Raji (cell line): ENCODE results near the gene PLCB1.

Experiments
- POLR2A ChIP-seq: IDR thresholded peaks from 2 replicates; pipeline ENCODE4 v1.6.1; 2011; ENCODE audit warnings: low read depth, low read length, control low read depth; ENCODE audit not compliant: insufficient read depth

Gene PLCB1

GRCh38 chr20:8234580-8234979, 102.5 kb downstream of the PLCB1 start:
- no peak for TF ChIP-seq POLR2A

- TF ChIP-seq POLR2A = no peak
These were observed 110.0 kb downstream of the PLCB1 start for GRCh38 chr20:8242066-8242465.

- no peak for TF ChIP-seq POLR2A
These were observed 111.0 kb downstream of the PLCB1 start for GRCh38 chr20:8242827-8243724.

- TF ChIP-seq POLR2A = no peak
These were observed 112.6 kb downstream of the PLCB1 start for GRCh38 chr20:8244637-8245036.

GRCh38 chr20:8246153-8246552, 114.1 kb downstream of the PLCB1 start:
- TF ChIP-seq POLR2A = no peak

- no peak for TF ChIP-seq POLR2A
These were observed 114.7 kb downstream of the PLCB1 start for GRCh38 chr20:8246716-8247115.

- TF ChIP-seq POLR2A = no peak
These were observed 116.0 kb downstream of the PLCB1 start for GRCh38 chr20:8248051-8248450.

- TF ChIP-seq POLR2A = no peak
These were observed 117.6 kb downstream of the PLCB1 start for GRCh38 chr20:8249634-8250033.

GRCh38 chr20:8250539-8251200, 118.6 kb downstream of the PLCB1 start:
- no peak for TF ChIP-seq POLR2A

- TF ChIP-seq POLR2A = no peak
These were observed 119.1 kb downstream of the PLCB1 start for GRCh38 chr20:8251201-8251575.

GRCh38 chr20:8254911-8255582, 123.0 kb downstream of the PLCB1 start:
- TF ChIP-seq POLR2A = no peak

GRCh38 chr20:8255945-8256632, 124.0 kb downstream of the PLCB1 start:
- no peak for TF ChIP-seq POLR2A

- TF ChIP-seq POLR2A = no peak
These were observed 128.8 kb downstream of the PLCB1 start for GRCh38 chr20:8260837-8261251.

GRCh38 chr20:8262721-8263120, 130.7 kb downstream of the PLCB1 start:
- TF ChIP-seq POLR2A = no peak

- TF ChIP-seq POLR2A = no peak
These were observed 133.5 kb downstream of the PLCB1 start for GRCh38 chr20:8265588-8265987.
